ACC112 (cell line): ENCODE results near the gene FOXB1.

Experiments
- H2AFZ ChIP-seq: fragments of 200-600 bp; sonication (generic); one replicate; pipeline ENCODE4 v1.6.0; 2017; ENCODE audit warnings: antibody characterized with exemption, low read length; ENCODE audit not compliant: unreplicated experiment
- H3K27ac ChIP-seq: fragments of 200-600 bp; sonication (generic); 2 replicates; pipeline ENCODE4 v1.5.1; 2014; ENCODE audit warnings: low read depth, mild to moderate bottlenecking, antibody characterized with exemption, low read length, moderate library complexity
- H3K27me3 ChIP-seq: fragments of 200-600 bp; sonication (generic); 2 replicates; pipeline ENCODE4 v1.6.1; 2014; ENCODE audit warnings: mild to moderate bottlenecking, antibody characterized with exemption, low read length, moderate library complexity, mixed read lengths; ENCODE audit not compliant: insufficient read depth
- H3K36me3 ChIP-seq: fragments of 200-600 bp; sonication (generic); 2 replicates; pipeline ENCODE4 v1.6.1; 2016; ENCODE audit warnings: mild to moderate bottlenecking, antibody characterized with exemption, low read length, moderate library complexity, mixed read lengths; ENCODE audit not compliant: insufficient read depth
- H3K4me1 ChIP-seq: fragments of 200-600 bp; sonication (generic); one replicate; pipeline ENCODE4 v1.6.1; 2016; ENCODE audit warnings: low read length, mixed read lengths; ENCODE audit not compliant: insufficient read depth, unreplicated experiment, control insufficient read depth
- H3K4me3 ChIP-seq: fragments of 200-600 bp; sonication (generic); 2 replicates; pipeline ENCODE4 v1.5.1; 2014; ENCODE audit warnings: mild to moderate bottlenecking, low read depth, low read length
- H3K79me2 ChIP-seq: fragments of 200-600 bp; sonication (generic); one replicate; pipeline ENCODE4 v1.6.0; 2016; ENCODE audit warnings: low read length; ENCODE audit not compliant: control insufficient read depth, unreplicated experiment, insufficient read depth

The FOXB1 gene

GRCh38 chr15:60022379-60022741 lies 18.2 kb downstream of the FOXB1 start:
- Histone ChIP-seq H3K4me1 (peaks cover 13% of the 10 kb centered on the region), H2AFZ (no peak overlapping the region), H3K4me3 (no peak overlapping the region), H3K27ac (no peak overlapping the region), H3K27me3 (no peaks in the 10 kb centered on the region), H3K79me2 (no peaks in the 10 kb centered on the region), H3K36me3 (no peaks in the 10 kb centered on the region)

- no peak overlapping the region for H2AFZ ChIP-seq
- no peaks in the 10 kb centered on the region for H3K36me3 ChIP-seq
Measured at GRCh38 chr15:60026555-60026954, 22.4 kb downstream of the FOXB1 start.

GRCh38 chr15:60035344-60035743 lies 31.2 kb downstream of the FOXB1 start:
- H3K79me2 ChIP-seq, result no peaks in the 10 kb centered on the region
- peaks cover 25% of the 10 kb centered on the region; the same call in 1 of the 2 replicates for H3K27me3 ChIP-seq
- no peak overlapping the region for H3K27ac ChIP-seq
- H3K4me3 ChIP-seq, result no peak overlapping the region
- no peaks in the 10 kb centered on the region for H3K36me3 ChIP-seq
- no peaks in the 10 kb centered on the region for H3K4me1 ChIP-seq
- H2AFZ ChIP-seq, result no peak overlapping the region

More at GRCh38 chr15:60026555-60026954, 22.4 kb downstream of the FOXB1 start:
- H3K27me3 ChIP-seq, result peaks cover 5% of the 10 kb centered on the region; the same call in 1 of the 2 replicates
- no peak overlapping the region for H3K27ac ChIP-seq
- H3K4me3 ChIP-seq, result no peak overlapping the region
- H3K79me2 ChIP-seq, result no peaks in the 10 kb centered on the region
- peaks cover 5% of the 10 kb centered on the region for H3K4me1 ChIP-seq

GRCh38 chr15:60039316-60039715 lies 35.2 kb downstream of the FOXB1 start:
- Histone ChIP-seq H3K4me1 (no peaks in the 10 kb centered on the region), H3K36me3 (no peaks in the 10 kb centered on the region), H3K4me3 (no peak overlapping the region), H3K27me3 (peaks cover 31% of the 10 kb centered on the region; the same call in 1 of the 2 replicates), H2AFZ (no peak overlapping the region), H3K27ac (no peak overlapping the region), H3K79me2 (no peaks in the 10 kb centered on the region)

- Histone ChIP-seq H3K4me1 (peaks cover 10% of the 10 kb centered on the region), H3K4me3 (no peak overlapping the region), H2AFZ (no peak overlapping the region), H3K27ac (no peak overlapping the region), H3K36me3 (no peaks in the 10 kb centered on the region), H3K27me3 (peaks cover 21% of the 10 kb centered on the region; the same call in 1 of the 2 replicates), H3K79me2 (no peaks in the 10 kb centered on the region)
Measured at GRCh38 chr15:60043744-60044435, 39.8 kb downstream of the FOXB1 start.

GRCh38 chr15:60044636-60045270 lies 40.6 kb downstream of the FOXB1 start:
- Histone ChIP-seq H3K4me3 (no peak overlapping the region), H2AFZ (no peak overlapping the region), H3K4me1 (peaks cover 10% of the 10 kb centered on the region), H3K79me2 (no peaks in the 10 kb centered on the region), H3K27me3 (peaks cover 14% of the 10 kb centered on the region; the same call in 1 of the 2 replicates), H3K27ac (no peak overlapping the region), H3K36me3 (no peaks in the 10 kb centered on the region)

GRCh38 chr15:60047701-60048100 lies 43.6 kb downstream of the FOXB1 start:
- H3K4me3 ChIP-seq, result no peak overlapping the region
- peak overlapping the region; percentile 31 for H2AFZ ChIP-seq
- H3K36me3 ChIP-seq, result no peaks in the 10 kb centered on the region
- no peak overlapping the region for H3K27ac ChIP-seq
- no peaks in the 10 kb centered on the region for H3K79me2 ChIP-seq
- H3K27me3 ChIP-seq, result peaks cover 4% of the 10 kb centered on the region; the same call in 1 of the 2 replicates
- peaks cover 10% of the 10 kb centered on the region for H3K4me1 ChIP-seq

- no peaks in the 10 kb centered on the region for H3K79me2 ChIP-seq
- peaks cover 10% of the 10 kb centered on the region for H3K4me1 ChIP-seq
- H3K36me3 ChIP-seq, result no peaks in the 10 kb centered on the region
- no peak overlapping the region for H3K4me3 ChIP-seq
- H2AFZ ChIP-seq, result no peak overlapping the region
- no peak overlapping the region for H3K27ac ChIP-seq
- 0 out of 2 replicates have a peak, but pooled peaks cover 10% of the 10 kb centered on the region for H3K27me3 ChIP-seq
Measured at GRCh38 chr15:60049948-60050347, 45.8 kb downstream of the FOXB1 start.

- H2AFZ ChIP-seq, result no peak overlapping the region
- no peaks in the 10 kb centered on the region for H3K79me2 ChIP-seq
- H3K27ac ChIP-seq, result no peak overlapping the region
- no peak overlapping the region for H3K4me3 ChIP-seq
- no peaks in the 10 kb centered on the region for H3K36me3 ChIP-seq
- H3K4me1 ChIP-seq, result peaks cover 4% of the 10 kb centered on the region
- H3K27me3 ChIP-seq, result 0 out of 2 replicates have a peak, but pooled peaks cover 14% of the 10 kb centered on the region
Measured at GRCh38 chr15:60052796-60053195, 48.7 kb downstream of the FOXB1 start.

GRCh38 chr15:60054472-60054871 lies 50.4 kb downstream of the FOXB1 start:
- Histone ChIP-seq H3K27ac (no peak overlapping the region), H2AFZ (no peak overlapping the region), H3K27me3 (0 out of 2 replicates have a peak, but pooled peaks cover 14% of the 10 kb centered on the region), H3K36me3 (no peaks in the 10 kb centered on the region), H3K4me3 (no peak overlapping the region), H3K4me1 (no peaks in the 10 kb centered on the region), H3K79me2 (no peaks in the 10 kb centered on the region)
